GM18519 (cell line): Measurements from ENCODE around the gene ZNF169.
"Not testable (repeated sequence)": the region's sequence is repeated elsewhere in the genome, so short reads cannot be mapped to it uniquely, and the experiment has no call there.

Source experiments
- ATAC-seq: cut with Tn5 transposase; IDR thresholded peaks from one replicate; pipeline ENCODE4 v1.9.1; 2021; ENCODE audit warnings: mild to moderate bottlenecking, moderate library complexity; ENCODE audit not compliant: unreplicated experiment, low FRiP score

ZNF169 gene

DNA sequence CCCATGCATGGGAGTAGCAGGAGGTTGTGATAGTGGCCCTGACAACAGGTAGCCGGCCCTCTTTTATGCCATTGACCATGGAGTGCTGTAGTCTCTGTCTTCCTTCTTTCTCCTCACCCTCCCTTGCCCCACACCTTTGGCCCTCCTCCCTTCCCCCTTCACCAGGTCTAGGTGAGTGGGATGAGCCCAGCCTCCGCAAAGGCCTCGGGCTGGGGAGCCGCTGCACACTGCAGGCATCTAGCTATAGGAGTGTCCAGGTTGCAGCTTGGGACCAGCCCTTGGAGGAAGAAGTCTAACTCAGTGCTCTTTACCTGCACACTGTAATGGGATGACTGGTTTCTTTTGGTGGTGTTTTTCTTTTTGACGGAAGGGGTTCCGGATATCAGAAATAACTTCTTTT is 81.7 kb downstream of the ZNF169 start:
- ATAC-seq: not testable (repeated sequence)

DNA sequence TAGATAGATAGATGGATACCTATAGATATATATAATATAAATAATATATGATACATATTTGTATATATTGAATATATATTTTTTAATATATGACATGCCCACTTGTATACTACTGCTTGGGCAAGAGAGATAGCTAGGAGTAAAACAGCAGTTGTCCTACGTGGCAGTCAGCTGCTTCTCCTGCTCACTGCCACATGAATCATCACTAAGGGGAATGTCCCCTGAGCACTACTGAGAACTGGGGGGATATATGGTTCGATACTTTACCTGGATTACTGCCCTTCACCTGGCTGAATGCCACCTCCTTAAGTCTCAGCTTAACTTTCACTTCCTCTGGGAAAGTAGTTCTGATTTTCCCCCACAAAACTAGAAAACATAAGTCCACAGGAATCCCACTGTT is 82.6 kb downstream of the ZNF169 start:
- ATAC-seq: not testable (repeated sequence)

DNA sequence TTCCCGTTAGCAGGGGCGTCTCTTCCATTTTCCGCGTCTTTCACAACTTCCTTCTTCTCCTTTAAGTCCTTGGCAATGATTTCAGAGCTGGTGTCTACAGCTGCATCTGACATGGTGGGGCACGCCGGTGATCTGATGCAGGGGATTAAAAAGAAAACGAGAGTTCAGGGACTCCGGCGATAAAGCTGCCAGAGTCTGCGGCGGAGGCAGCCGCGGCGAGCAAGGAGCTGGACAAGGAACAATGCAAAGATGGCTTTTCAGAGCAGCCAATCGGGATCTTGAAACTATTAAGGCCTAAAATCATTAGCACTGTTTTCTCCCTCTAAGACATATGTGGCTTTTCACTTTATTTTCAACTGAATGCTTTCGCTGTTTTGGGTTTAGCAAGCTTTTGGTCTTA is 88.4 kb downstream of the ZNF169 start:
- not testable (repeated sequence) for ATAC-seq

DNA sequence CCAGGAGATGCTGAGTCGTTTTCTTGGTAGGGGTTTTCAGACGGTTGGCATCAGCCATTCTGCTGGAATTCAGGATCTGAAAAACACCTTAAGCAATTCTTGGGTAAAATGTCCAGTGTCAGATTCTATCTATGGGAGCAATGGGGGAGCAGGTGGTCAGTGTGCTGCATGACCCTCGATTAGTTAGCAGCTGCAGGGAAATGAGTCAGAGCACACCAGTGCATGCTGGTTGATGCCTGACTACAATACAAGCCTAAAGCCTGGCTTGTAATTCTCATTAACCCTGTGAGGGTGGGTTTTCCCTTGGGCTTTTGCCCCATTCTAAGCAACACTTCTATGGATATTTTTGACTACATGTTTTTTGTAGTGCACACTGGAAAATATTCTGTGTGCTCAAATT is 89.7 kb downstream of the ZNF169 start:
- not testable (repeated sequence) for ATAC-seq
